Activated B cell treated with CpG ODN at 0.5 μM for 24 hours (primary cell): ENCODE results near the gene VEGFB. TPM values are rescaled to one million over a fixed set of nuclear protein-coding genes. Genes with fewer than 3 reads are reported as not detected.

Source experiments
- ATAC-seq: fragments of 200-7000 bp; cut with Tn5 transposase; one replicate; pipeline ENCODE4 v1.10.0; 2021; ENCODE audit warnings: low read depth, mild to moderate bottlenecking, moderate library complexity
- CTCF ChIA-PET: fragments of 350-600 bp; sonication (Branson Sonifier 250); formaldehyde crosslinking; loops from one replicate; lab custom pipeline; 2021; ENCODE audit warnings: antibody characterized with exemption; lab: Charles Lee
- POLR2A ChIA-PET: fragments of 350-600 bp; sonication (Branson Sonifier 250); formaldehyde crosslinking; loops from one replicate; lab custom pipeline; 2021; ENCODE audit warnings: antibody characterized with exemption; lab: Charles Lee
- DNase-seq: peaks from one replicate; pipeline ENCODE4 v3.0.0; 2022
- H3K27ac Mint-ChIP-seq: one replicate; pipeline ENCODE4 v1.8.0; 2020; ENCODE audit warnings: mixed read lengths
- H3K27me3 Mint-ChIP-seq: one replicate; pipeline ENCODE4 v1.8.0; 2021; ENCODE audit warnings: mixed read lengths
- H3K36me3 Mint-ChIP-seq: one replicate; pipeline ENCODE4 v1.8.0; 2021; ENCODE audit warnings: low read depth, mixed read lengths
- H3K4me1 Mint-ChIP-seq: one replicate; pipeline ENCODE4 v1.8.0; 2021; ENCODE audit warnings: mixed read lengths
- H3K4me3 Mint-ChIP-seq: one replicate; pipeline ENCODE4 v1.8.0; 2020; ENCODE audit warnings: mild to moderate bottlenecking, mixed read lengths
- H3K9me3 Mint-ChIP-seq: one replicate; pipeline ENCODE4 v1.8.0; 2020; ENCODE audit warnings: mixed read lengths
- CTCF ChIP-seq: fragments of 200-600 bp; IDR thresholded peaks from one replicate; pipeline ENCODE4 v1.8.0; 2022; ENCODE audit warnings: antibody characterized with exemption, mild to moderate bottlenecking
- intact Hi-C: fragments of 100-400 bp; cut with micrococcal nuclease; formaldehyde crosslinking; loops from one replicate; pipeline ENCODE4 v1.15.1; 2024
- total RNA-seq: library from RNA; stranded (reverse); gene quantifications from 2 replicates; pipeline ENCODE4 v1.2.3, GENCODE V29; 2022

VEGFB gene
- 86.7 and 97.4 TPM in 2 replicates for total RNA-seq

GRCh38 chr11:64233913-64234586 is at the start of gene VEGFB:
VEGFB (plus strand) TSS chr11:64234584; CDS start chr11:64234834, 250 bp downstream.
- Mint-ChIP-seq H3K4me3 (peak within 1 kb of the TSS; percentile 90), H3K27me3 (no peaks in the 10 kb centered on the region), H3K27ac (peak within 1 kb of the TSS; percentile 93), H3K4me1 (peaks cover 75% of the 10 kb centered on the region), H3K9me3 (no peaks in the 10 kb centered on the region), H3K36me3 (peaks cover 27% of the 10 kb centered on the region)
- TF ChIP-seq CTCF, result no peak
- ATAC-seq (peak; percentile 49), DNase-seq (peak; percentile 65)
- POLR2A ChIA-PET, result interaction anchor here (0.6 to 12.7 kb wide), 7 partner anchors 8 to 37 kb away, joined by 3 to 191 read pairs (median 3); partner anchors contain the start of genes FERMT3, NUDT22 and TRPT1
- intact Hi-C loops, result loop anchor here (1.0 to 5.0 kb wide), 3 partner anchors 17 to 297 kb away; partner anchors contain the start of genes NAA40, PLCB3, PRDX5 and TRMT112
- CTCF ChIA-PET, result interaction anchor here (1.3 kb wide), 1 partner anchor 70 kb away, joined by 5 read pairs; no protein-coding TSS in a partner anchor

- DNase-seq, result no peak
Observed at GRCh38 chr11:64185175-64185692, 49.1 kb upstream of the VEGFB start.

GRCh38 chr11:64185693-64186491 is 48.5 kb upstream of the VEGFB start, which contains the start of gene STIP1:
STIP1 (plus strand) TSS chr11:64186171; CDS start chr11:64186262, 91 bp downstream.
- intact Hi-C loops, result loop anchor here (1.0 to 2.0 kb wide), 10 partner anchors 19 to 347 kb away; partner anchors contain the start of genes DNAJC4, ESRRA, FERMT3 and FKBP2
- Mint-ChIP-seq H3K9me3 (no peaks in the 10 kb centered on the region), H3K36me3 (peaks cover 19% of the 10 kb centered on the region), H3K4me3 (no peak within 1 kb of the TSS), H3K27me3 (no peaks in the 10 kb centered on the region), H3K4me1 (peaks cover 27% of the 10 kb centered on the region), H3K27ac (peak within 1 kb of the TSS; percentile 97)
- DNase-seq (peak; percentile 93), ATAC-seq (peak; percentile 87)
- POLR2A ChIA-PET, result interaction anchor here (0.5 to 6.1 kb wide), 28 partner anchors 12 to 1373 kb away, joined by 3 to 92 read pairs (median 7); partner anchors contain the start of genes BAD, CCDC88B, ESRRA and FERMT3
- CTCF ChIA-PET, result interaction anchor here (0.7 to 1.5 kb wide), 5 partner anchors 18 to 132 kb away, joined by 3 to 10 read pairs (median 4); partner anchors contain the start of genes FERMT3, FKBP2 and PRDX5
- no peak for TF ChIP-seq CTCF

More at GRCh38 chr11:64185175-64185692, 49.1 kb upstream of the VEGFB start:
- POLR2A ChIA-PET, result interaction anchor here (0.5 to 6.1 kb wide), 31 partner anchors 13 to 1373 kb away, joined by 3 to 92 read pairs (median 6); partner anchors contain the start of genes BAD, CCDC88B, DNAJC4 and ESRRA
- intact Hi-C loops, result loop anchor here (1.0 to 2.0 kb wide), 5 partner anchors 18 to 346 kb away; partner anchors contain the start of genes DNAJC4, ESRRA, MACROD1 and MARK2
- CTCF ChIA-PET, result interaction anchor here (0.7 to 1.5 kb wide), 6 partner anchors 19 to 116 kb away, joined by 3 to 10 read pairs (median 4); partner anchors contain the start of genes FERMT3, FKBP2 and PLCB3
- Mint-ChIP-seq H3K4me3 (no peak overlapping the region), H3K4me1 (peaks cover 27% of the 10 kb centered on the region), H3K27me3 (no peaks in the 10 kb centered on the region), H3K27ac (peak overlapping the region; percentile 97), H3K36me3 (peaks cover 13% of the 10 kb centered on the region), H3K9me3 (no peaks in the 10 kb centered on the region)
- no peak for TF ChIP-seq CTCF
- no peak for ATAC-seq

- no peak for TF ChIP-seq CTCF
- DNase-seq (no peak), ATAC-seq (no peak)
- CTCF ChIA-PET, result interaction anchor here (0.9 to 1.5 kb wide), 4 partner anchors 18 to 131 kb away, joined by 3 to 10 read pairs (median 5); partner anchors contain the start of genes FERMT3, FKBP2 and PRDX5
- Mint-ChIP-seq H3K9me3 (no peaks in the 10 kb centered on the region), H3K27ac (no peak overlapping the region), H3K36me3 (peaks cover 19% of the 10 kb centered on the region), H3K4me1 (peaks cover 23% of the 10 kb centered on the region), H3K4me3 (no peak overlapping the region), H3K27me3 (no peaks in the 10 kb centered on the region)
- intact Hi-C loops, result loop anchor here (1.0 to 2.0 kb wide), 5 partner anchors 20 to 248 kb away; partner anchors contain the start of genes FERMT3, FKBP2, NUDT22 and TRPT1
- POLR2A ChIA-PET, result interaction anchor here (0.7 to 6.1 kb wide), 19 partner anchors 11 to 1345 kb away, joined by 3 to 92 read pairs (median 11); partner anchors contain the start of genes BAD, CCDC88B, ESRRA and FERMT3
Observed at GRCh38 chr11:64186492-64187165, 47.8 kb upstream of the VEGFB start.
